NCI-H1694 (cell line): ENCODE results near the gene TCEA3.
A peak's percentile ranks its signal among the peaks of the same experiment; 100 is the strongest.

Experiments used
- DNase-seq: peaks from one replicate; lab custom pipeline; 2025; lab: John Stamatoyannopoulos, UW

TCEA3 gene

GRCh38 chr1:23367791-23368561 is 56.6 kb downstream of the TCEA3 start:
- peak; percentile 96 for DNase-seq

DNA sequence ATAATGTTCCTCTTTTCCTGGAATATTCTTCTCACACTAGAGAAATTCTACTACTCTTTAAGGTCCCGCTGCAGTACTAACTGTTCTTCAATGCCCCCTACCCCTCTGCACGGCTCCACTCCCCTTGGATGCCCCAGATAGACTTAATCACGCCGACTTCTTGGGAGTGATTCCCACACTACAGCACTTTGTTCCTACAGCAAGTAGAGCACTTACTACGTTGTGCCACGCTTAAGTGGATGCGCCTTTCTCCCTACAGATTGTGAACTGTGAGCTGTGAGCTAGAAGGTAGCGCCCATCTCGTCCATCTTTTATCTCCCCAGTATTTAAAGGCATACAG is 57.1 kb downstream of the TCEA3 start:
- DNase-seq: no peak

- DNase-seq: no peak
Measured at GRCh38 chr1:23366598-23366997, 58.0 kb downstream of the TCEA3 start.

DNA sequence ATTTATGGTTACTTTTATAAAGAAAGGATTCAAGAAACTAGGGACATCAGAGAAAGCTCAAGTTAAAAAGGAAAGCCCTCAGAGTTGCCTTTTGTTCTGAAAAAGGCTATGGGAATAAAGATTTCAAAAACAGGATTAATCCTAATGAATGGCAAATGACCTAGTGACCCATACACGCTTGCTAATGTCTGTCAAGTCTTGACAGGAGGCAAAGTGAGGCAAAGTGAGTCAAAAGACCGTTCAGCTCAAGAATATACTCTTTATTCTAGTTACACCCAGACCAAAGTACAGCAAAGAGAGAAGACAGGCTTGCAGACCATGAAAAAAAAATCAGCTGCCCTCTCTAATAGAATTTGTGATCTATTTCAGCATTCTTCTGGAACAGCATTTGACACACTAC is 58.4 kb downstream of the TCEA3 start:
- DNase-seq: no peak

DNA sequence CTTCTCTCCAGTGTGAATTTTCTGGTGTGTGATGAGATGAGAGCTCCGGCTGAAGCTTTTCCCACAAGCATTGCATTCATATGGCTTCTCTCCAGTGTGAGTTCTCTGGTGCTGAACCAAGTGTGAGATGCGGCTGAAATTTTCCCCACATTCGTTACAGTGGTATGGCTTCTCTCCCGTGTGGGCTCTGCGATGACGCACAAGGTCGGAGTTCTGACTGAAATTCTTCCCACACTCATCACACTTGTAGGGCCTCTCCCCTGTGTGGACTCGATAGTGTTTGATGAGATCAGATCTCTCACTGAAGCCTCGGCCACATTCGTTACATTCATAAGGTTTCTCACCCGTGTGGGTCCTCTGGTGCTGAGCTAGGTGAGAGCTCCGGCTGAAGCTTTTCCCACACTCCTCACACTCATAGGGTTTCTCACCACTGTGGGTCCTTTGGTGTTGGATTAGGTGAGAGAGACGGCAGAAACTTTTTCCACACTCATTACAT is 62.3 kb downstream of the TCEA3 start:
- no peak for DNase-seq

- DNase-seq: no peak
Measured at GRCh38 chr1:23358310-23358875, 66.2 kb downstream of the TCEA3 start.

GRCh38 chr1:23357138-23357908 is 67.2 kb downstream of the TCEA3 start:
- no peak for DNase-seq

- no peak for DNase-seq
Measured at GRCh38 chr1:23356471-23357137, 67.9 kb downstream of the TCEA3 start.

DNA sequence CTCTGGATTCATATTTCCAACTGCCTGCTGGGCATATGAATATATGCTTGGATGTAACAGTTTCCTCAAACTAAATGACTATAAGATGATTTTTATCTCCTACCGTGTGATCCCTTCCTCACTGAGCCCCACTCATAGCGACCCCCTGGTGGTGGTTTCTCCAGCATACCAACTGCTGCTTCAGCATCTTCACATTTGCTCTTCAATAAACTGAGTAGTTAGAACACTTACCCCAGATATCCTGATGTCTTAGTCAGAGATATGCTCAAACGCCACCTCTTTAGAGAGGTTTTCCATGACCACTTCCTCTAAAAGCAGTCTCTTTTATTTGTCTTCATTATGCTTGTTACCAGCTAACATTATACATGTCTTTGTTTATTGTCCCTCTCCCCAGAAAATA is 70.3 kb downstream of the TCEA3 start:
- no peak for DNase-seq

DNA sequence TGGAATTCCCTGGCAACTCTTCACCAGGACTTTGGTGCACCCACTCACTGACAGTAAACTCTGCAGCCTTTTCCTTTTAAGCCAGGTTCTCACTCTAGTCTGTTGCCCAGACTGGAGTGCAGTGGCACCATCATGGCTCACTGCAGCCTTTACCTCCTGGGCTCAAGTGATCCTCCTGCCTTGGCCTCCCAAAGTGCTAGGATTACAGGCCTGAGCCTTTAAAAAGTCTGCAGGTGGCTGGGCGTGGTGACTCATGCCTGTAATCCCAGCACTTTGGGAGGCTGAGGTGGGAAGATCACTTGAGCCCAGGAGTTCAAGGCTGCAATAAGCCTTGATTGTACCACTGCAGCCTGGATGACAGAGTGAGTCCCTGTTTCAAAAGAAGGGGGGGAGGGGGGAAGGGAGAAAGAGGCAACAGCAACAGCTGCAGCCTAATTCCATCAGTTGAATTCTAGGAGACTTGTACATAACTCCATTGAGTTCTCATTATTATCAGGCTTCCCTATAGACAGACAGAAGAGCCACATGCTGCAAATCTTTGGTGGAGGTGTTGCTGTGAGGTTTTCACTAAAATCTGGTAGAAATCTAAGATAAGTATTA is 72.4 kb downstream of the TCEA3 start:
- DNase-seq: no peak

- DNase-seq: no peak
Measured at GRCh38 chr1:23345920-23346319, 78.6 kb downstream of the TCEA3 start.

- DNase-seq: no peak
Measured at GRCh38 chr1:23344987-23345472, 79.5 kb downstream of the TCEA3 start.

GRCh38 chr1:23344111-23344986 is 80.2 kb downstream of the TCEA3 start, which contains the start of gene HNRNPR:
TSS of gene HNRNPR (minus strand) at chr1:23344284. CDS start at chr1:23341008, 3,276 bp downstream.
- peak; percentile 98 for DNase-seq

DNA sequence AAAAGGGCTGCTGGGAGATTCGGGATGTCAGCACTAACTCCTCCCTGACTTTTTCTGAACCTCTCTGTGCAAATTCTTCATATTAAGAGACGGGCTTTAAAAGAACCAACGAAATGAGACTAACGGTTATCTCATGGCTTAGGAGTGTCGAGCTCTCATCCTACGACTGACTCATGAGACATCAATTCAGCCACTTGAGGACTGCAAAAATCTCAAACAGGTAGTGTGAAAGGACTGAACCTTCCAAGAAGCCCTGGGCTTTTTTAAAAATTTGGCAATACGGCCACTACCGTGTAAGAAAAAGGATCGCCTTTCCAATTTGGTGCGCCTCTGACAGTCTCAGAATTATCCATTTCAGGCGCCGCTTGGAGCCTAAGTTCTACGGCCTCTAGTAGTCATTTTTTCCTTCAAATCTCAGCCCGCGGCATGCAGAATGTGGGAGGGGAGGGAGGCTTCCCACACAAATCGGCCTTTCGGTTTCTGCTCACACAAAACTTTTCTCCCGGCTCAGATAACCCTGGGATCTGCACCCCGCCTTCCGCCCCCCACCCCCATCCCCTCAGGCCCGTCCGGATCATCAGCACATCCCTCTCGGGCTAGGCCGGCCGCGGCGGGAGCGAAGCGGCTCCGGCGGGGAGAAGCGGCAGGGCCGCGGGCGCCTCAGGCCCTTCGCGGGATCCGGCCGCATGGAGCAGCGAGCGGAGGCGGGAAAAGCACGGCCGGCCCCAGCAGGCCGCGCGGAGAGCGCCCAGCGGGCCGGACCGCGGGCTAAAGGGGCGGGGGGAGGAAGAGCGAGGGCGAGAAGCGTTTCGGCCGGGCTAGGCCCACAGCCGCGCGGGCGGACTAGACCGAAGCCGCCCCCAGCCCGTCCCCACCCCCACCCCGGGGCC is 81.1 kb downstream of the TCEA3 start:
- DNase-seq: no peak

- no peak for DNase-seq
Measured at GRCh38 chr1:23341931-23342692, 82.4 kb downstream of the TCEA3 start.

DNA sequence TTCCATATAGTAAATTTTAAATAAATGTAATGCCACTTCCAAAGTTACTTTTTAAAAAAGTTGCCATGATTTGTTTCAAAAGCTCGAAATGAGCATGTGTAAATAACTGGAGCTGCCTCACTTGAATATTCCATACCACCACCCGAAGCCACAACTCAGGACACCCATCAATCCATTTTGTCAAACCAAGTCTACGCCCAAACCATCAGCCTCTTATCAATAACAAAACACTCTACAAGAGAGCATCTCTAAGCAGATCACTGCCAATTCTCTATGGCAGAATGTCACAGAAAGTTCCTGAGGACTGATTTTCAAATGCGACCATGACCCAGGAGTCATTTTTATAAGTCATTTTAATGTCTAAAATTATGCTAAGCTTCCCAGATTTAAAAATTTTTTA is 84.9 kb downstream of the TCEA3 start:
- DNase-seq: no peak

DNA sequence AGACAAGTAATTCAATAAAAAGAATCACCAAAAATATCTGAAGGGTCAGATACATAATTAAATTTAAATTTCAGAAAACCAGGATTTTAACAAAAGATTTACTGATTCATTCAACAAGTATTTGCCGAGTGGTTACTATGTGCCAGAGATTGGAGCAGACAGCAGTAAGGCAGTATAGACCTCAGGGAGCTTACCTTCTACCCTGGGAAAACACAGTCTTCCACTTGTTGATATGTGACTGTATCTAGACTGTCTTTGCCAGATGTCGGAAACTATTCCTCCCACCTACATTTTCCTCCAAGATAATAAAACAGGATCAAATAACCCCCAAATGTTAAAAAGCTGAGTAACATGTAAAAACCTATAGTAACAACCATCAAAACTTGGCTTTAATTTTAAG is 86.7 kb downstream of the TCEA3 start:
- DNase-seq: no peak

DNA sequence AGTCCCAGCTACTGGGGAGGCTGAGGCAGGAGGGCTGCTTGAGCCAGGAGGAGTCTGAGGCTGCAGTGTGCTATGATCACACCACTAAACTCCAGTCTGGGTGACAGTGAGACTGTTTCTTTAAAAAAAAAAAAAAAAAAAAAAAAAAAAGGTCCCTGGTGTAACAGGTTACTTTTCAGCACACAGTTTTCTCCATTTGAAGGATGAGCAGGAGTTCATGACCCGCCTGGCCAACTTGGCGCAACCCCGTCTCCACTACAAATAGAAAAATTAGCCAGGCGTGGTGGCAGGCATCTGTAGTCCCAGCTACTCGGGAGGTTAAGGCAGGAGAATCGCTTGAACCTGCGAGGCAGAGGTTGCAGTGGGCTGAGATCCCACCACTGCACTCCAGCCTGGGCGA is 92.8 kb downstream of the TCEA3 start:
- no peak for DNase-seq
